Breast epithelium (tissue), 4 donors: ENCODE results near the gene PRCD. TPM values are rescaled to one million over a fixed set of nuclear protein-coding genes. Genes with fewer than 3 reads are reported as not detected.

Experiments
- DNase-seq, 2 donors: peaks; one replicate each; pipeline ENCODE4 v3.0.0-alpha.2; 2019; ENCODE audit warnings: low spot score in 2 of 2
- H3K27ac ChIP-seq, 2 donors: fragments of 200-600 bp; sonication (generic) in 1 of 2; one replicate each; pipeline ENCODE4 v1.5.1; 2016 to 2019; ENCODE audit warnings: mild to moderate bottlenecking in 1 of 2
- H3K27me3 ChIP-seq, 2 donors: fragments of 200-600 bp; sonication (generic) in 1 of 2; one replicate each; pipeline versions ENCODE4 v1.5.1 to v1.6.0; 2017 to 2019; ENCODE audit warnings: control low read depth in 1 of 2, mild to moderate bottlenecking in 1 of 2
- H3K36me3 ChIP-seq: fragments of 200-600 bp; one replicate; pipeline ENCODE4 v1.5.1; 2019
- H3K4me1 ChIP-seq, 2 donors: fragments of 200-600 bp; sonication (generic); one replicate each; pipeline ENCODE4 v1.5.1; 2016 to 2019; ENCODE audit warnings: control low read depth in 1 of 2
- H3K4me3 ChIP-seq, 3 donors: fragments of 200-600 bp; sonication (generic); 1 replicate in 2 of 3; 2 replicates in 1 of 3; pipeline ENCODE4 v1.5.1; 2016 to 2019; ENCODE audit warnings: mild to moderate bottlenecking in 3 of 3, moderate library complexity in 2 of 3
- H3K9me3 ChIP-seq, 2 donors: fragments of 200-600 bp; sonication (generic) in 1 of 2; one replicate each; pipeline ENCODE4 v1.5.1; 2016 to 2019; ENCODE audit warnings: control low read depth in 1 of 2
- CTCF ChIP-seq, 3 donors: fragments of 450-650 bp; IDR thresholded peaks; one replicate each; pipeline ENCODE4 v1.5.1; 2016 to 2017; ENCODE audit warnings: antibody characterized with exemption in 3 of 3, mild to moderate bottlenecking in 3 of 3, moderate library complexity in 3 of 3
- POLR2A ChIP-seq: fragments of 450-650 bp; IDR thresholded peaks from one replicate; pipeline ENCODE4 v1.6.1; 2016; ENCODE audit warnings: antibody characterized with exemption, mild to moderate bottlenecking, moderate library complexity
- POLR2AphosphoS5 ChIP-seq, 3 donors: sonication (generic); formaldehyde crosslinking; IDR thresholded peaks; one replicate each; pipeline ENCODE4 v1.6.1; 2017; ENCODE audit warnings: antibody characterized with exemption in 3 of 3
- intact Hi-C: fragments of 100-400 bp; cut with DNase I; formaldehyde crosslinking; loops from one replicate; pipeline ENCODE4 v1.15.1; 2023; ENCODE audit warnings: low total_unique reads
- total RNA-seq, 3 donors: library from RNA; depleted of rRNA; stranded (reverse); fragments of >200 nt; gene quantifications; one replicate each; pipeline ENCODE4 v1.1.0, GENCODE V29; 2016

The PRCD gene
- total RNA-seq, 3 donors from 2014 or later: 1.5 to 7.2 (median 4.9) TPM

DNA sequence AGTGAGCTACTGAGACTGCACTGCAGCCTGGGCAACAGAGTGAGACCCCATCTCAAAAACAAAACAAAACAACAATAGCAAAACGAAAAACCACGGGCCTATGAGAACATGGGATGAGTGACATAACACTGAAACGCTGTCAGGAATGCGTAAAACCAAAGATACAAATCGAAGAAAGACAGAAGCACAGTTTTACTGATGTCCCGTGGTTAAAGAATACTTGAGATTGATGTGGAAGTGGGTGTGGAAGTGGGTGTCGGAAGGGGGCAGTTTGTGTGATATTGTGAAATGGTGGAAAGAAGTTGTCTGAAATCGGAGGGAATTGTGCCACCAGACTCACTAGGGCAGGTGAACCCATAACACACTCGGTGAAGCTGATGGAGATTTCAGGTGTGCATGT is 36.3 kb downstream of the PRCD start:
- no peak overlapping the region for H3K4me3 ChIP-seq
- no peak for TF ChIP-seq POLR2AphosphoS5 (IDR thresholded peaks at IDR 0.05)
- TF ChIP-seq CTCF (IDR thresholded peaks at IDR 0.05): no peak
- no peak for TF ChIP-seq POLR2A
- no peak overlapping the region for H3K27ac ChIP-seq
- no peaks in the 10 kb centered on the region for H3K4me1 ChIP-seq
- H3K27me3 ChIP-seq: no peaks in the 10 kb centered on the region
- intact Hi-C loops: no loop called here
- no peaks in the 10 kb centered on the region for H3K36me3 ChIP-seq
- no peaks in the 10 kb centered on the region for H3K9me3 ChIP-seq
- no peak for DNase-seq

GRCh38 chr17:76577876-76578275 is 38.0 kb downstream of the PRCD start:
- Histone ChIP-seq H3K36me3 (no peaks in the 10 kb centered on the region), H3K27ac (peak overlapping the region; percentile 66 to 71), H3K27me3 (no peaks in the 10 kb centered on the region), H3K9me3 (no peaks in the 10 kb centered on the region), H3K4me3 (no peak overlapping the region), H3K4me1 (no peaks in the 10 kb centered on the region)
- intact Hi-C loops: no loop called here
- TF ChIP-seq POLR2AphosphoS5 (IDR thresholded peaks at IDR 0.05) (no peak), CTCF (IDR thresholded peaks at IDR 0.05) (no peak), POLR2A (no peak)
- DNase-seq: no peak

- Histone ChIP-seq H3K4me1 (no peaks in the 10 kb centered on the region), H3K36me3 (no peaks in the 10 kb centered on the region), H3K9me3 (no peaks in the 10 kb centered on the region), H3K4me3 (no peak overlapping the region), H3K27ac (peak overlapping the region; percentile 66 to 71), H3K27me3 (no peaks in the 10 kb centered on the region)
- intact Hi-C loops: no loop called here
- DNase-seq: no peak
- TF ChIP-seq CTCF (IDR thresholded peaks at IDR 0.05) (no peak), POLR2A (no peak), POLR2AphosphoS5 (IDR thresholded peaks at IDR 0.05) (no peak)
Observed at GRCh38 chr17:76578376-76578775, 38.5 kb downstream of the PRCD start.

- no peaks in the 10 kb centered on the region for H3K9me3 ChIP-seq
- H3K27ac ChIP-seq: peak overlapping the region; percentile 55 to 71
- H3K4me3 ChIP-seq: no peak overlapping the region
- TF ChIP-seq POLR2AphosphoS5 (IDR thresholded peaks at IDR 0.05) (no peak), CTCF (IDR thresholded peaks at IDR 0.05) (no peak), POLR2A (no peak)
- no peaks in the 10 kb centered on the region for H3K4me1 ChIP-seq
- H3K36me3 ChIP-seq: no peaks in the 10 kb centered on the region
- DNase-seq: no peak
- intact Hi-C loops: no loop called here
- H3K27me3 ChIP-seq: no peaks in the 10 kb centered on the region
Observed at GRCh38 chr17:76579281-76579680, 39.4 kb downstream of the PRCD start.

DNA sequence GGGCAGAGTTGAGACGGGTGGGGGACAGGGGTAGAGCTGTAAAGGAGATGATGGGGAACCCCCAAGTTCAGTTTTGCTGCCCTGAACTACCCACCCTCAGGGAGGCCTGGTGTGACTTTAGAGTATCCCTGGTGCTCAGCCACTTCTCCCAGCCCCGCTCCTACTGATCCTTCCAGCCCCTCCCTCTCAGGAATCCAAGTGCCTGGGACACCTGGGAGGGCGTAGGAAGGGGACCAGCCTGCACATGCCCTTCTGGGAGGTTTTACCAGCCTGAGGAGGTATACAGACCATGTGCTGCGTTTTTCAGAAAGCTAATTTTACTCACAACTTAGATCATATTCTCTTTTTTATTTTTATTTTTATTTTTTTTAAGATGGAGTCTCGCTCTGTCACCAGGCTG is 41.7 kb downstream of the PRCD start:
- peaks cover 0 to 7% of the 10 kb centered on the region in 2 donors for H3K4me1 ChIP-seq
- peaks cover 0 to 5% of the 10 kb centered on the region in 2 donors for H3K27me3 ChIP-seq
- TF ChIP-seq CTCF (IDR thresholded peaks at IDR 0.05): no peak
- no peak for TF ChIP-seq POLR2A
- no peak for TF ChIP-seq POLR2AphosphoS5 (IDR thresholded peaks at IDR 0.05)
- intact Hi-C loops: loop anchor here (5.0 kb wide), 1 partner anchor 1039 kb away; no protein-coding TSS in a partner anchor
- no peak overlapping the region for H3K4me3 ChIP-seq
- H3K36me3 ChIP-seq: no peaks in the 10 kb centered on the region
- no peaks in the 10 kb centered on the region for H3K9me3 ChIP-seq
- H3K27ac ChIP-seq: peak overlapping the region; percentile 71 to 75
- peak in 1 of 2 donors; percentile 78 for DNase-seq
